Cardiac muscle cell (in vitro differentiated cells and primary cell): ENCODE data around the gene TMEM163. TPM values are rescaled to one million over a fixed set of nuclear protein-coding genes. Genes with fewer than 3 reads are reported as not detected.

Source experiments
- DNase-seq, 2 donors: peaks; one replicate each; pipeline versions ENCODE4 v3.0.0 to v3.0.0-alpha.2; 2010 to 2017; ENCODE audit warnings: low read depth in 1 of 2, low spot score in 1 of 2
- H3K27ac ChIP-seq: fragments of 200-600 bp; sonication (generic); 2 replicates; pipeline ENCODE4 v1.5.1; 2016
- H3K27me3 ChIP-seq: fragments of 200-600 bp; sonication (generic); 2 replicates; pipeline ENCODE4 v1.6.0; 2016; ENCODE audit warnings: control low read depth
- H3K36me3 ChIP-seq: fragments of 200-600 bp; sonication (generic); 2 replicates; pipeline ENCODE4 v1.5.1; 2016; ENCODE audit warnings: control low read depth
- H3K4me1 ChIP-seq: fragments of 200-600 bp; sonication (generic); 2 replicates; pipeline ENCODE4 v1.8.1; 2017; ENCODE audit warnings: low read depth, mild to moderate bottlenecking, mixed run types
- H3K4me3 ChIP-seq: fragments of 200-600 bp; sonication (generic); 2 replicates; pipeline ENCODE4 v1.5.1; 2016; ENCODE audit warnings: mild to moderate bottlenecking
- H3K9me3 ChIP-seq: fragments of 200-600 bp; sonication (generic); 2 replicates; pipeline ENCODE4 v1.5.1; 2017; ENCODE audit warnings: low read depth, mild to moderate bottlenecking, control low read depth
- CTCF ChIP-seq: IDR thresholded peaks from 2 replicates; pipeline ENCODE4 v1.5.1; 2012; ENCODE audit warnings: low read depth, mild to moderate bottlenecking, low read length
- polyA plus RNA-seq: library from polyadenylated mRNA; unstranded; fragments of >200 nt; fragmentation: Nextera tagmentation; extraction: Ambion mirVana; gene quantifications from 2 replicates; pipeline ENCODE4 v1.2.1, GENCODE V29; 2016
- total RNA-seq: library from RNA; depleted of rRNA; stranded (reverse); fragments of >200 nt; gene quantifications from 2 replicates; pipeline ENCODE4 v1.2.3, GENCODE V29; 2016

TMEM163 gene
- total and polyA plus RNA-seq, 2 experiments from 2014 or later, result 45.8 to 58.1 TPM

DNA sequence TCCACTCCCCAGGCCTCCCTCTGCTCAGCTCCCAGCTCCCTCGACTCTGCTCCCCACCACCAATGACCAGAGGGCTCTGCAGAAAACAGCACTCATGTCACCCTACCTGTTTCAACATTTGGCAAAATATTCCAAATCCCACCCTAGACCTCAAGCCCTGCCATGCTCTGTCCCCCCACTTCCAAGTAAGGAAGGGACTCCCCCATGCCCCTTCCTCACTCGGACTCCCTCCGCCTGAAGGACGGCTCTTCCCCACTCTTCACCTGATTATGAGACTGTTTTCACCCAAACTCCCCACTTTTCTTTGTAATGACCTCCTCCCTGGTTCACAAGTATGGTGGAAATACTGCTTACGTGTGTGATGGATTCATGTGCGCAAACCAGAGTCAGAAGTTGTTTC is 256.5 kb downstream of the TMEM163 start:
- peaks cover 3% of the 10 kb centered on the region for H3K36me3 ChIP-seq

GRCh38 chr2:134461511-134461910 is 257.3 kb downstream of the TMEM163 start:
- peaks cover 32% of the 10 kb centered on the region for H3K4me1 ChIP-seq
- TF ChIP-seq CTCF, result no peak
- no peak overlapping the region for H3K4me3 ChIP-seq
- H3K9me3 ChIP-seq, result no peaks in the 10 kb centered on the region
- no peak for DNase-seq
- H3K27me3 ChIP-seq, result no peaks in the 10 kb centered on the region
- H3K27ac ChIP-seq, result peak overlapping the region; percentile 21
- peaks cover 3% of the 10 kb centered on the region for H3K36me3 ChIP-seq

More for the DNA sequence above, 256.5 kb downstream of the TMEM163 start:
- no peak overlapping the region for H3K4me3 ChIP-seq
- H3K4me1 ChIP-seq, result peaks cover 35% of the 10 kb centered on the region
- no peaks in the 10 kb centered on the region for H3K9me3 ChIP-seq
- no peak overlapping the region for H3K27ac ChIP-seq
- no peak for TF ChIP-seq CTCF
- DNase-seq, result no peak
- no peaks in the 10 kb centered on the region for H3K27me3 ChIP-seq

- no peaks in the 10 kb centered on the region for H3K27me3 ChIP-seq
Observed at GRCh38 chr2:134460583-134460998, 258.2 kb downstream of the TMEM163 start.

GRCh38 chr2:134459706-134460406 is 258.9 kb downstream of the TMEM163 start:
- H3K4me1 ChIP-seq, result peaks cover 18% of the 10 kb centered on the region
- H3K27me3 ChIP-seq, result no peaks in the 10 kb centered on the region
- H3K4me3 ChIP-seq, result no peak overlapping the region
- no peak for TF ChIP-seq CTCF
- no peak for DNase-seq
- peaks cover 10% of the 10 kb centered on the region for H3K36me3 ChIP-seq
- H3K27ac ChIP-seq, result no peak overlapping the region
- H3K9me3 ChIP-seq, result no peaks in the 10 kb centered on the region

More at GRCh38 chr2:134460583-134460998, 258.2 kb downstream of the TMEM163 start:
- H3K9me3 ChIP-seq, result no peaks in the 10 kb centered on the region
- no peak overlapping the region for H3K4me3 ChIP-seq
- peak; percentile 64 to 81 for DNase-seq
- TF ChIP-seq CTCF, result peak; percentile 69
- H3K27ac ChIP-seq, result peak overlapping the region; percentile 21
- H3K4me1 ChIP-seq, result peaks cover 23% of the 10 kb centered on the region
- H3K36me3 ChIP-seq, result peaks cover 7% of the 10 kb centered on the region

GRCh38 chr2:134458950-134459349 is 259.9 kb downstream of the TMEM163 start:
- Histone ChIP-seq H3K9me3 (no peaks in the 10 kb centered on the region), H3K4me1 (peaks cover 18% of the 10 kb centered on the region), H3K36me3 (peaks cover 10% of the 10 kb centered on the region), H3K27me3 (no peaks in the 10 kb centered on the region), H3K4me3 (no peak overlapping the region), H3K27ac (no peak overlapping the region)
- no peak for TF ChIP-seq CTCF
- DNase-seq, result no peak
